H1 (cell line): ENCODE measurements around the gene TTC4. TPM values are rescaled to one million over a fixed set of nuclear protein-coding genes. Genes with fewer than 3 reads are reported as not detected.

Source experiments
- ASH2L ChIP-seq: fragments of 200-600, 300-600 bp; sonication (generic); IDR thresholded peaks from one replicate; pipeline ENCODE4 v1.7.1; 2017; ENCODE audit warnings: low read length
- EZH2 ChIP-seq: fragments of 200-600 bp; sonication (generic); IDR thresholded peaks from 2 replicates; pipeline ENCODE4 v1.7.1; 2012; ENCODE audit warnings: low read depth, mild to moderate bottlenecking, moderate library complexity, low read length, inconsistent platforms; ENCODE audit not compliant: severe bottlenecking
- MAFK ChIP-seq: IDR thresholded peaks from 2 replicates; pipeline ENCODE4 v1.6.1; 2012; ENCODE audit warnings: low read depth, mild to moderate bottlenecking, improper control_type of control experiment, low read length
- RAD21 ChIP-seq, 2 experiments: IDR thresholded peaks in 1 of 2; conservative IDR thresholded peaks in 1 of 2; 2 replicates each; pipeline ENCODE4 v1.6.1; 2011; ENCODE audit warnings: low read depth in 2 of 2, low read length in 2 of 2, improper control_type of control experiment in 1 of 2, inconsistent platforms in 1 of 2, mild to moderate bottlenecking in 1 of 2, moderate library complexity in 1 of 2
- SIN3A ChIP-seq, 2 experiments: IDR thresholded peaks in 1 of 2; conservative IDR thresholded peaks in 1 of 2; 2 replicates each; pipeline ENCODE4 v1.6.1; 2011 to 2012; ENCODE audit warnings: low read length in 2 of 2, improper control_type of control experiment in 1 of 2, low read depth in 1 of 2, mild to moderate bottlenecking in 1 of 2
- SIX5 ChIP-seq: IDR thresholded peaks from 2 replicates; pipeline ENCODE4 v1.6.1; 2011; ENCODE audit warnings: mild to moderate bottlenecking, low read depth, low read length
- SP2 ChIP-seq: IDR thresholded peaks from 2 replicates; pipeline ENCODE4 v1.6.1; 2012; ENCODE audit warnings: mild to moderate bottlenecking, low read length, inconsistent platforms
- polyA plus RNA-seq, 7 experiments: library from polyadenylated mRNA; depleted of rRNA in 3 of 7; stranded (reverse) in 5 of 7; unstranded in 2 of 7; fragments of >200 nt in 5 of 7; fragments of 200-250 nt in 2 of 7; gene quantifications; 1 replicate in 5 of 7; 2 replicates in 1 of 7; 4 replicates in 1 of 7; pipeline versions ENCODE4 v1.2.1 to v1.2.3, GENCODE V29; 2011 to 2013; ENCODE audit warnings: missing spikeins in 2 of 7, mixed read lengths in 2 of 7
- total RNA-seq: library from RNA; stranded (reverse); fragmentation: NEBNext Ultra II Directional; extraction: Animal tissue kit (Norgen Biotek cat#: 25700); gene quantifications from 2 replicates; pipeline ENCODE4 v1.2.1, GENCODE V29; 2021

TTC4 gene
- total and polyA plus RNA-seq, 2 of the 8 experiments (the other 6 are each of a cell fraction or from before 2014, with no cell fraction given), result 21.0 to 25.1 TPM

GRCh38 chr1:54686155-54686554, 29.5 kb upstream of the TTC4 start (continued):
- no peak for TF ChIP-seq SIX5
- no peak for TF ChIP-seq EZH2
- no peak for TF ChIP-seq SP2
- no peak for TF ChIP-seq RAD21 (IDR thresholded peaks at IDR 0.05 in 1 of 2, conservative IDR thresholded peaks at IDR 0.05 in 1 of 2; ENCODE audit: low read depth in 2 of 2, low read length in 2 of 2)
- no peak for TF ChIP-seq SIN3A (conservative IDR thresholded peaks at IDR 0.05 in 1 of 2, IDR thresholded peaks at IDR 0.05 in 1 of 2; ENCODE audit: low read depth in 1 of 2, low read length in 2 of 2)
- no peak for TF ChIP-seq MAFK
- no peak for TF ChIP-seq ASH2L
